ACHN (cell line): ENCODE data around the gene STIM1.

ENCODE experiments used
- DNase-seq: peaks from one replicate; pipeline ENCODE4 v3.0.0-alpha.2; 2015
- in situ Hi-C: cut with HindIII; loops from 2 replicates; pipeline ENCODE4 v1.10.0; 2017; ENCODE audit warnings: low sequenced_read_pairs, low pct_ligation_motif_present, low pct_unique_long_range_greater_than_20kb

Gene STIM1

DNA sequence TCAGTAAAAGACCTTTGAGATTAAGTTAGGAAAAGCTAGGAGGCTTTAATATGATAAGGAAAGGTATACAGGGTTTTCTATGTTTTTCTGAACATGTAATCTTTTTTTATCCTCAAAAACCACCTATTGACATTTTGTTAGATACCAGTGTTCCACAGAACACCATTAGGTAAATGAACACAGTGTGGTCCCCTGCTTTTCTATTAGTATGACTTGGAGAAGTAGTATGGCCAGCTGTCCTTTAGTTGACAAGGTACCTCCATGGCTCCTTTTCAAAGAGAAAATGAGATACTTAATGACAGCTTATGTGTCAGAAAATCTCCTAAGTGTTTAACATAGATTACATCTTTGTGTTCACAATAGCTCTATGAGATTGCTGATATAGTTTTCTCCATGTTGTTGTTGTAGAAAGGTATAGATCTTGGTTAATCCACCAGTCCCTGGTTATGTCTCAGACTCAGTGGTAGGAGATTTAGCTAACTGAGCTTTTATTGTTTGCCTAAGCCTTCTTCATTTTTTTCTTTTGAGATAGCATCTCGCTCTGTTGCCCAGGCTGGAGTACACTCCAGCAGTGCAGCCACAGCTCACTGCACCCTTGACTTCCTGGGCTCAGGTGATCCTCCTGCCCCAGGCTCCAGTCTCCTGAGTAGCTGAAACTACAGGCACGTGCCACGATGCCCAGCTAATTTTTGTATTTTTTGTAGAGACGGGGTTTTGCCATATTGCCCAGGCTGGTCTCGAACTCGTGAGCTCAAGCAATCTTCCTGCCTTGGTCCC lies 46.0 kb downstream of the STIM1 start:
- DNase-seq: no peak
- in situ Hi-C loops: no loop called here

DNA sequence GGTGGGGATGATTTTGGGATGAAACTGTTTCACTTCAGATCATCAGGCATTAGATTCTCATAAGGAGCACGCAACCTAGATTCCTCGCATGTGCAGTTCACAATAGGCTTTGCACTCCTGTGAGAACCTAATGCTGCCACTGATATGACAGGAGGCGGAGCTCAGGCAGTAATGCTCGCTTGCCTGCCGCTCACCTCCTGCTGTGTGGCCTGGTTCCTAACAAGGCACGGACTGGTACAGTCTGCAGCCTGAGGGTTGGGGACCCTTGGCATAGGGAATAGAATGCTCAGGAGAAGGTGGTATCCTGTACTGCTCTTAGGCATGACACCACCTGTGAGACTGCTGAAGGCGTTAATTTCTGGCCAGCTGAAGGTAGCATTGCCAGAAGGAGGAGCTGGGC lies 47.0 kb downstream of the STIM1 start:
- no peak for DNase-seq
- in situ Hi-C loops: no loop called here

DNA sequence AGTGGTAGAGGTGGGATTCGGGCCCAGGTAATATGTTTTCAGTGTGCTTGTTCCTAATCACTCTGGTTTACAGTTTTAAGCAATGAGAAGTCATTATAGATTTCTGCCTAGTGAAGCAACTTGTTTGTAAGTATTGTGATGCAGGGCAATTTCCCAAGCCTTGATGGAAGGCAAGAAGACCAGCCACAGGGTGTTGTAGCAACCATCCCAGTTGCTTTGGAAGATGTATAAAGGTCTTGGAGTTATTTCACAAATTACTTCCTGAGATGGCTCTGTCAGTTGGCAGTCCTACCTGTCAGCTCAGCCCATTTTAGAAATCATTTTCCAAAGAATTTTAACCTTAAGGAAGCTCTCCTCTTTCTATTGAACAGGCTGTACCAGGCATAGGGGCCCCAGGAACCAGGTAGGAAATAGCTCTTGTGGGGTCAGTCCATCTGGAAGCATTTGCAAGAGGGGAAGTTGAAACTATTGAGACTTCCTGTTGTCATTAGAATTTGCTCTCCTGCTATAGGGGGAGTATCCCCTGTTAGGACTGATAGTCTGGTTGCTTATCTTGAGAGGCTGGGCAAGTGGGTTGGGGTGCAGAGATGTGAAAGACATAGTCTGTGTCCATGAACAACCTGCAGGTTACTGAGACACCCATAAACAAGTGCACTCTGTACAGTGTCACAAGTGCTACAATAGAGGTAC lies 47.9 kb downstream of the STIM1 start:
- DNase-seq: no peak
- in situ Hi-C loops: no loop called here

DNA sequence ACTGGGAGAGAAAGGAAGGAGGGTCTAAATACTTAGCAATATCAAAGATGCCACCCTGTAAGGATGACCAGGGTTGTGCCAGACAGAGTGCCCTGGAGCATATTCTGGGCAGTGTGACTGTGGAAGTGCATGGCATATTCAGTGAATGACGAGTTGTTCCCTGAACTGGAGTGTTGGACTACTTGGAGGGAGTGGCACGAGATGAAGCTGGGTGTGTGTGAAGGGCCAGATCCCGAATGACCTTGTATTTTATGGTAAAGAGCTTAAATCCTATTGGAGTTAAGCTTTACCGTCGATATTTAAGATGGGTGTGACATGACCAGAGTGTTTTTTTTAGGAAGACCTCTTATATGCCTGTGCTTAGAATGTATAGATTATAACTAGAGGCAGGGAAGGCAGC lies 48.8 kb downstream of the STIM1 start:
- in situ Hi-C loops: no loop called here

DNA sequence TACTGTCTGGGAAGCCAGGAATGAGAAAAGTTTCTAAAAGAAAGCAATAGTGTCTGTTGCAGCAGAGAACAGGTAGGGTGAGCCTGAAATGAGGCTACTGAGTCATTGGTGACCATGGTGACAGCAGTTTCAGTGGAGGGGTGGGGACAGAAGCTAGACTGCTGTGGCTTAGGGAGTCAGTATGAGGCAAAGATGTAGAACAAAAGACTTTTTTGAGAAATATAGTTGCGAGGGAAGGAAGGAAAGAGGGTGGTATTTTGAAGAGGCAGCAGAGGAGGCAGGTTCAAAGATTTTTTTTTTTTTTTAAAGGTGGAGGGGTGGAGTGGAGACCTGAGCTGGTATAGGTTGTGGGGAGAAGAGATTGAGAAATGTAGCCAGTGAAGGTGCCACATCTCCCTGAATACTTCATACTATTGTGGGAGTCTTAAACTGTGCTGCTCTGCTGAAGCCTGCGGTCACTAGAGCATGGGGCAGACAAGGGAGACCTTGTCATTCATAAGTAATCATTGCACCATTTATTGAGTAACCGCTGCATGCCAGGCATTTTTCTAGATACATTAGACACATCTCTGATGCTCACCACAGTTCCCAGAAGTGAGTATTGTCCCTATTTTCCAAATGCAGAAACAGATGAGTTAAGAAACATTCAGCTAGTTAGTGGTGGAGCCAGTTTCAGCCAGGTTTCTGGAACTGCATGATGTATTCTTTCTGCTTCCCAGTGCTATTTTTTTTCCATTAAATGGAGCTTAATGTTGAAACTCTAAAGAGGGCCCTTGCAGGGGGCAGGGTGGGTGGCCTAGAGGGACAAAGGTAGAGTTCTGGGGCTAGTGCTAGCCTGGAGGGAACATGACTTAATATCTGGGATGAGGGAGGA lies 49.9 kb downstream of the STIM1 start:
- in situ Hi-C loops: no loop called here
- DNase-seq: peak; percentile 93

More for the DNA sequence above, 48.8 kb downstream of the STIM1 start:
- DNase-seq: no peak

DNA sequence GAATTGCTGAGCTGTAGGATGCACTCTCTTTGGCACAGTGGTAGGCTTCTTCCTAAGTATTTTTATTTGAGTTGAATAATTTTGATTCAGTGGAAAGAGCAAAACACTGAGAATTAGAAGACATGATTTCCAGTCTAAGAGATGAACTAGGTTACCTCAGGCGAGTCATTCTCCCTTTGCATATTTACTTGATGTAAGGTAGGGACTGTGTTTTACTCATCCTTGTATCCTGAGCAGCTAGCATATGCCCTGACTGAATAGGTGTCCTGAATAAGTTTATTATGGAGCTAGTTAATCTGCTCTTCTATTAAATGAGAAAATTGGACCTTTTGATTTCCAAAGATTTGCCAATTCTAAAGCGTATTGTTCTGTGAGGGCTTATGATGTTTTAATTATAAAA lies 50.7 kb downstream of the STIM1 start:
- in situ Hi-C loops: no loop called here
- peak; percentile 22 for DNase-seq

DNA sequence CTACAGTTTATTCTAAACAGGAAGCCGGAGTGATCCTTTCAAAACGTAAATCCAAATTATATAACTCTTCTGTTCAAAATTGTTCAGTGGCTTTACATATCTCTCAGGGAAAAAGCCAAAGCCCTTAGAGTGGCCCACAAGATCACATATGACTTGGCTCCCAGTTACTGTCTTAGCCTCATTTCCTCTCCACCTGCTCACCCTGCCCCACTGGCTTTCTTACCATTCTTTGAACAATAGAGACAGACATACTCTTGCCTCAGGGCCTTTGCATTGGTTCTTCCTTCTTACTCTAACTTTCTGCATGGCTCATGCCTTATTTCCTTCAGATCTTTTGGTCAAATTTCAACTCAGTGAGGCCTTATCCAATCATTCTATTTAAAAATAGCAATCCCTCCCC lies 52.1 kb downstream of the STIM1 start:
- in situ Hi-C loops: no loop called here
- no peak for DNase-seq

DNA sequence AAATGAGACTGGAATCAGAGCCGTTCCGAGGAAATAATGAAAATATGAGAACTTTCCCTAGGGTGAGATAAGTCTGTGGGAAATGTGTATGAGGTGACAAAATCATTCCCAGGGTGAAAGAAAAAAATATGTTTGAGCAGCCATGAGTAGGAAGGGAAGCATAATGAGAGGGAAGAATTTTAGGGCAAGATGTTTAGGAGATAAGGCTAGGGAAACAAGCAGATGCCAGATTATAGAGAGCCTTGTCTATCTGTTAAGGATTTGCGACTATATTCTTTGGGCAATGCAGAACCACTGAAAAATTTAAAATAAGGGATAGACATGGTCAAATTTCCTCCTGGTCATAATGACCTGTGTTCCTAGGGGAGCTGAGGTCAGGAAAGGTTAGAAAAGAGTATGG lies 54.4 kb downstream of the STIM1 start:
- DNase-seq: no peak
- in situ Hi-C loops: no loop called here

DNA sequence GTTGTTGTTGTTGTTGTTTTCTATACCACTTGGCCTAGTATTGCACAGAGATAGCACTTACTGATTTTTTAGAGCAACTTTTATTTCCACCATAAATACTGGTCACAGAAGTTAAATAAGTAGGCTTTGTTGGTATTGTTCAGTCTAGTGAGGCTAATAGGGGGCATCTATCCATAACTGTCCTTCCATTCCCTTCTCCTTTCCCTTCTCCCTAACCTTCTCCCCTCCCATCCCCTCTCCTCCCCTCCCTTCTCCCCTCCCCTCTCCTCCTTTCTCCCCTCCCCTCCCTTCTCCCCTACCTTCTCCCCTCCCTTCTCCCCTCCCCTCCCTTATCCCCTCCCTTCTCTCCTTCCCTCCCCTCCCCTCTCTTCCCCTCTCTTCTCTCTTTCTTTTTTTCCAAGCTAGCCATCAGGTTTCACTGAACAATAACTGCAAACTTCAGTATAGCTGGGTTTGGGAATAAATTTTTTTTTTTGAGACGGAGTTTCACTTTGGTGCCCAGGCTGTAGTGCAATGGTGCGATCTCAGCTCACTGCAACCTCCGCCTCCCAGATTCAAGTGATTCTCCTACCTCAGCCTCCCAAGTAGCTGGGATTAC lies 56.5 kb downstream of the STIM1 start:
- no peak for DNase-seq
- in situ Hi-C loops: no loop called here

DNA sequence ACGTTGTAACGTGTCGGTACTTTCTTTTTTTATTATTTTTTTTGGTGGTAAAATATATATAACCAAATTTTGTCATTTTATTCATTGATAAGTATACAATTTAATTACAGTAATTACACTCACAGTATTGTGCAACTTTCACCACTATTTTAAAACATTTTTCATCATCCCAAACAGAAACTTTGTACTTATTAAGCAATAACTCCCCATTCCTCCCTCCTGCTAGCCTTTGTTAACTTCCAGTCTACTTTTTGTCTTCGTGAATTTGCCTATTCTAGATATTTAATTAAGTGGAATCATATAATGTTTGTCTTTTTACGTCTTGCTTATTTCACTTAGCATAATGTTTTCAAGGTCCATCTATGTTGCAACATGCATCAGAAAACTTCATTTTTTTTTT lies 58.5 kb downstream of the STIM1 start:
- DNase-seq: no peak
- in situ Hi-C loops: no loop called here

DNA sequence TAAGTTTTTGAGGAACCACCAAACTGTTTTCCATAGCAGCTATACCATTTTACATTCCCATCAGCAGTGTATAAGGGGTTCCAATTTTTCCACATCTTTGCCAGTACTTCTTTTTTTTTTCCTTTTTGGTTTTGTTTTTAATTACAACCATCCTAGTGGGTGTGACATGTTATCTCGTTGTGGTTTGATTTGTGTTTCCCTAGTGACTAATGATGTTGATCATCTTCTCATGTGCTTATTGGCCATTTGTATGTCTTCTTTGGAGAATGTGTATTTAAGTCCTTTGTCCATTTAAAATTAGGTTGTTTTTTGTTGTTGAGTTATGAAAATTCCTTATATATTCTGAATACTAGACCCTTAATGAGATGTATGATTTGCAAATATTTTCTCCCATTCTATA lies 59.3 kb downstream of the STIM1 start:
- DNase-seq: no peak
- in situ Hi-C loops: no loop called here

DNA sequence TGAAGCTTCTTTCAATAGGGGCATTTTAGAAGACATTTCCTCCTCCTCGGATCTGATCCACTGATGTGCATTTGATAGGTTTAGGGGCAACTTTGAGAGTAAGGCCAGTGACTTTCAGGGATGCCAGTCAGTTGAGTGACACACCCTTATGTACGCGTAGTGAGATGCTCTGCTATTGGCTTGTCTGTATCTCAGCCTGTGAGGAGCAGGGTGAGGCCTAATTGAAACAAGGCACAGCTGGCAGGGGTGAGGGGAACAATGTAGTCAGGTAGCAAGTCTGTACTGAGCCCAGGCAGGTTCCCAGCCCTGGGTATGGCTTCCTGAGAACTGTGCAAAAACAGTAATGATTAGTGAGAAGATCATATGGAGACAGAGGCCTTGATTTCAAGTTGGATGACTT lies 61.5 kb downstream of the STIM1 start:
- no peak for DNase-seq
- in situ Hi-C loops: no loop called here

DNA sequence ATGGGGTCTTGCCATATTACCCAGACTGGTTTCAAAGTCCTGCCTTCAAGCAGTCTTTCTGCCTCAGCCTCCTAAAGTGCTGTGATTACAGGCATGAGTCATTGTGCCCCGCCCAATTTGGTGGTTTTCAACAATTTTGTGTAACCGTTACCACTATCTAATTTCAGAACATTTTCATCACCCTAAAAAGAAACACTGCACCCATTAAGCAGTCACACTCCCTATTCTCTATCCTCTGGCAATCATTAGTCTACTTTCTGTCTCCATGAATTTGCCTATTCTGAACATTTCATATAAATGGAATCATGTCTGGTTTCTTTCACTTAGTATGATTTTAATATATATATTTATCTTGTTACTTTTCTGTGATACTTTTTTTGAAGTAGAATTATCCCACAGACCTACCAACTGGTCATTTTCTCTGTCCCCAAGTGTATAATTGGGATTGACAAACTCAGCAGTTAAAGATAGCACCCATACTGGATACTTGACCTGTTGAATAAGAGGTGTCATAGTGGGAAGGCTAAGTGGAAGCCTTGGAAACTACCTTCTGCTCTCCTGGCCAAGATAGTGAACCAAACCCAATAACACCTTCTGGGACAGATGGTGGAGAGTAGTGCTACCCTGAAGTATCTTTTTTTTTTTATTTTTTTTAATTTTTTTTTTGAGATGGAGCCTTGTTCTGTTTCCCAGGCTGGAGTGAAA lies 64.8 kb downstream of the STIM1 start:
- no peak for DNase-seq
- in situ Hi-C loops: no loop called here

DNA sequence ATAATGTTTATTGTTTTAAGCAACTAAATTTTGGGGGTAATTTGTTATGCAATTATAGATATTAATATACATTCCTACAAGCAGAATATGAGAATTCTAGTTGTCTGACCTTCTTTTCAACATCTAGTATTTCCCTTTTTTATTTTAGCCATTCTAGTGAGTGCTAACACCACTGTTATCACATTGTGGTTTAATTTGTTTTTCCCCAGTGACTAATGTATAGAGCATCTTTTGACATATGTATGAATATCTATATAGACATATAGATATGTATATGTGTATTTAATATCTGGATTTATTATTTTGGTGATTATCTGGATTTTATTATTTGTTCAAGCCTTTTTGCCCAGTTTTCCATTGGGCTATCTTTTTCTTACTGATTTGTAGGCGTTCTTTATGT lies 66.6 kb downstream of the STIM1 start:
- DNase-seq: no peak
- in situ Hi-C loops: no loop called here

DNA sequence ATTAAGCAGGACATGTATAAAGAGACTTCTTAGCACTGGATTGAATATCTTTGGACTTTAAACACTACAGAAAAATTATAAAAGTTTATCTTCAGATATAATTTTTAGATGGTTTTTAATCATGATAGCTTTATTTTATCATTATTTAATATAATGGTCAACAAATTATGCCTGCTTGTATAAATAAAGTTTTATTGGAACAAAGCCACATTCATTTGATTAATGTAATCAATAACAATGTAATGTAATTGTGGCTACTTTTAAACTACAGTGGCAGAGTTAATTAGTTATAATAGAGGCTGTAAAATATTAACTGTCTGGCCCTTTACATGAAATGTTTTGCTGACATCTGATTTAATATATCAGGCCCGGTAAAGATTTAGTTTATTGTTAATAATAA lies 70.0 kb downstream of the STIM1 start:
- in situ Hi-C loops: no loop called here

DNA sequence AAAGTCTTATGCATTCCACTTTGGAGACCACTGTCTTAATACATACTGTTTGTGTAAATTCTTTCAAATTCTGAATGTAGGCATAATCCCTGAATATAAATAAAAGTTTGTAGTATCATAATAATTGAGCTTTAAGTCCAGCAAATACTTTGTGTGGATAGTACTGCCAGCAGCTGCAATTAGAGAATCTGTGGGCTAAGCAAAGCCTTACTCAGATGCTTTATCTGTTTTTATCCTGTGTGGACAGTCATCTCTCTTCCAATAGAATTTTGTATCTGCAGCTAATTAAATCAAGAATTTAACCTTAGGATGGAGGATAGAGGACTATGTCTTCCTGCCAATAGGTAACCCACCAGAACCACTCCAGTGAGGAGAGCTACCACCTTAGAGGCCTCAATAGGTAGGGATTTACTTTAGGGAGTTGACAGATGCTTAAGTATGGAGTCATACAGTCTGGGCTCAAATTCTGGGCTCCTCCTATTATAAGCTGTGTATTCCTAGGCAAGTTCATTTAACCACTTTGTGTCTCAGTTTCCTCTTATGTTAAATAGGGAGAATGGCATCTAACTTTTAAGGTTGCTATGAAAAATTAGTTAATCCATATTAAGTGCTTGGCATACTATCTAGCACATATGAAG lies 71.1 kb downstream of the STIM1 start:
- in situ Hi-C loops: no loop called here
- no peak for DNase-seq

More for the DNA sequence above, 70.0 kb downstream of the STIM1 start:
- DNase-seq: no peak

DNA sequence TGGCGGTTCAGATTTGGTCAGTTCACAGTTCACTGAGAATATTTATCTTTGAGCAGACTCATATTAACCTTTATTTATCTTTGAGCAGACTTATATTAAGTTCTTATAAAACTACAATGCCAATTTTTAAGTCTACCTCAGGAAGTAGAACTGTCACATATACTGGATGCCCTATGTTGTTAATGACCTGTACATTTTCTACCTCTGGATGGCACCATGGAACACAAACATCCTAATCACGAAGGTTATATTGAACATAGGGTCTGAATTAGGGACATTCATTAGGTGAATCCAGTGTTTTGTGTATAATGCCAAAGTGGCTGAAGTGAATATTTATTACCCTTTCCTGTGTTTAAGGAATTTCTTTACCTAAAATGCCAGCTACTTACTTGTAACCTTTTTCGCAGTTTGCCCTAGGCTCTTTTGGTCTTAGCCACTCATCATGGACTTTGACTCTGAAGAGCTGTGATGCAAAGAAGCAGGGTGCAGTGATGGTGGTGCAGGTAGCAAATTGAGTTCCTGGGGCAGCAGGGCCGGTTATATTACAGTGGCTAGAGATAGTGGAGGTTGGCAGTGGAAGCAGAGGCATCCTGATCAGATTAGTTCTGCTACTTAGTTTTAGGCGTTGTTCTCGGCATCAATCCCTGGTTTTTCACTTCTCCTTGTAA lies 71.8 kb downstream of the STIM1 start:
- in situ Hi-C loops: no loop called here
- DNase-seq: no peak

DNA sequence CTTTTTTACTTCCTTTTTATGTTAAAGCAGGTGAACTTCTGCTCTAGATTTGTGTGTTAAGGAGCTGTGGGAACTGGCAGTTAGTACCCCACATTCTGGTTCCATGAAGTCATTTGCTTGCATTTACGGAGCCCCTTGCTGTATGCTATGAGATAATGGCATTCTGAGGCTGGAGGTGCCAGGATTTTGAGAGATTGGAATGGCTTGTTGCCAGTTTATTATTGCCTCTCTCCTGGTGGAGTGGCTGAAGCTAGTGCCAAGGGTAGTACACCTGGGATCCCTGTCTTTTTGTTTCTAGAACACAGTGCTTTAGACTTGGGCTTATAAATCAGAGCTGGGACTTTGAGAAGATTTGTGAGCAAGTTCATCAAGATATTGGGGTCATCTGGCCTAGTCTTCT lies 73.8 kb downstream of the STIM1 start:
- in situ Hi-C loops: no loop called here
- no peak for DNase-seq
